GM23248 (cell line): ENCODE results near the gene GLS. TPM values are rescaled to one million over a fixed set of nuclear protein-coding genes. Genes with fewer than 3 reads are reported as not detected.
"Not testable (repeated sequence)": the region's sequence is repeated elsewhere in the genome, so short reads cannot be mapped to it uniquely, and the experiment has no call there.

ENCODE experiments used
- DNase-seq: peaks from one replicate; pipeline ENCODE4 v3.0.0-alpha.2; 2015
- H2AFZ ChIP-seq: fragments of 200-600 bp; sonication (generic); 2 replicates; pipeline ENCODE4 v1.6.1; 2016; ENCODE audit warnings: antibody characterized with exemption
- H3F3A ChIP-seq: fragments of 200-600 bp; sonication (generic); 2 replicates; pipeline ENCODE4 v1.6.1; 2016; ENCODE audit warnings: mild to moderate bottlenecking, antibody characterized with exemption, mixed run types; ENCODE audit not compliant: insufficient read depth
- H3K27ac ChIP-seq: fragments of 200-600 bp; sonication (generic); 2 replicates; pipeline ENCODE4 v1.5.1; 2016; ENCODE audit warnings: mild to moderate bottlenecking
- H3K27me3 ChIP-seq: fragments of 200-600 bp; sonication (generic); replicated peaks from 2 replicates; pipeline ENCODE4 v1.6.1; 2016; ENCODE audit warnings: mild to moderate bottlenecking; ENCODE audit not compliant: insufficient read depth
- H3K36me3 ChIP-seq: fragments of 200-600 bp; sonication (generic); 2 replicates; pipeline ENCODE4 v1.6.1; 2016; ENCODE audit warnings: low read depth, mild to moderate bottlenecking
- H3K4me1 ChIP-seq: fragments of 200-600 bp; sonication (generic); 2 replicates; pipeline ENCODE4 v1.6.1; 2016; ENCODE audit warnings: mild to moderate bottlenecking; ENCODE audit not compliant: insufficient read depth
- H3K4me2 ChIP-seq: fragments of 200-600 bp; sonication (generic); one replicate; pipeline ENCODE4 v1.6.1; 2016; ENCODE audit warnings: mild to moderate bottlenecking; ENCODE audit not compliant: unreplicated experiment
- H3K4me3 ChIP-seq: fragments of 200-600 bp; sonication (generic); 2 replicates; pipeline ENCODE4 v1.5.1; 2016; ENCODE audit warnings: mild to moderate bottlenecking
- H3K79me2 ChIP-seq: fragments of 200-600 bp; sonication (generic); 2 replicates; pipeline ENCODE4 v1.6.1; 2016; ENCODE audit warnings: mild to moderate bottlenecking; ENCODE audit not compliant: insufficient read depth
- H3K9ac ChIP-seq: fragments of 200-600 bp; sonication (generic); 2 replicates; pipeline ENCODE4 v1.6.1; 2016; ENCODE audit warnings: mild to moderate bottlenecking
- H3K9me2 ChIP-seq: fragments of 200-600 bp; sonication (generic); 2 replicates; pipeline ENCODE4 v1.6.1; 2016; ENCODE audit warnings: mixed run types, mild to moderate bottlenecking, moderate library complexity; ENCODE audit not compliant: insufficient read depth
- H3K9me3 ChIP-seq: fragments of 200-600 bp; sonication (generic); one replicate; pipeline ENCODE4 v1.6.1; 2017; ENCODE audit warnings: low read depth
- H4K20me1 ChIP-seq: fragments of 200-600 bp; sonication (generic); 2 replicates; pipeline ENCODE4 v1.6.0; 2016; ENCODE audit not compliant: insufficient read depth
- EZH2 ChIP-seq: fragments of 200-600 bp; sonication (generic); IDR thresholded peaks from 2 replicates; pipeline ENCODE4 v1.6.1; 2018; ENCODE audit warnings: antibody characterized with exemption, mild to moderate bottlenecking; ENCODE audit not compliant: insufficient read depth, poor library complexity, severe bottlenecking
- EZH2phosphoT487 ChIP-seq: fragments of 200-600 bp; sonication (generic); IDR thresholded peaks from 2 replicates; pipeline ENCODE4 v1.6.1; 2018; ENCODE audit warnings: antibody characterized with exemption, moderate library complexity, mild to moderate bottlenecking, low read depth; ENCODE audit not compliant: insufficient read depth
- WGBS, 2 experiments: methylation state at CpG; one replicate each; pipeline ENCODE4 v1.1.6; 2015 to 2017; ENCODE audit warnings: low lambda C conversion rate in 2 of 2, low coverage in 1 of 2; ENCODE audit errors: missing lambda C conversion rate in 2 of 2; 5-methylcytosine and 5-hydroxymethylcytosine counted together
- in situ Hi-C: fragments of 300-500 bp; cut with MboI; formaldehyde crosslinking; loops from 2 replicates; pipeline ENCODE4 v1.15.0; 2020
- polyA plus RNA-seq: library from polyadenylated mRNA; unstranded; fragments of >200 nt; fragmentation: Nextera tagmentation; extraction: Ambion mirVana; gene quantifications from 2 replicates; pipeline ENCODE4 v1.2.1, GENCODE V29; 2016
- total RNA-seq: library from RNA; depleted of rRNA; stranded (reverse); fragments of >200 nt; shearing (Covaris generic); gene quantifications from 2 replicates; pipeline ENCODE4 v1.2.3, GENCODE V29; 2014

The GLS gene
- total and polyA plus RNA-seq, 2 experiments from 2014 or later, result 96.0 to 362 TPM

DNA sequence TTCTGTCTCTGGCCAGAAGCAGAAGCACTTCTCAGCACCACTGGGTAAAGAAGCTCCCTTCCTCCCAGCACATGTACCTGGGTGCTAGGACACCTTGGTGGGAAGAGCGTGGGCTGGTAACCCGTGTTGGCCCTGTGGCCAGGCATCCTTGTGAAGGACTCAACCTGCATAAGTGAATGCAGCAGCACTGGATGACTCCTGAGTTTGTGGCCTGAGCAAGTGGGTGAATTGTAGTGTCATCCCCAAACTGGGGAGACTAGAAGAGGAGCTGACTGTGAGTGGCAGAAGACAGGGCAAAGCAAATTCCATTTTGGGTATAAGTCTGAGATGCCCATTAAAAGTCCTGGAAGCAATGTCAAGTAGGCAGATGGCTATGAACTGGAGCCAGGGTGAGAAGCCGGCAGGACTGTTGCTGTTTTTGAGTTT is 70.0 kb downstream of the GLS start:
- no peak for TF ChIP-seq EZH2
- TF ChIP-seq EZH2phosphoT487, result no peak
- Histone ChIP-seq H3K9me3 (no peaks in the 10 kb centered on the region), H3K9ac (no peak overlapping the region), H3K9me2 (no peaks in the 10 kb centered on the region), H3F3A (peaks cover 98% of the 10 kb centered on the region), H3K27me3 (no peaks in the 10 kb centered on the region), H3K79me2 (no peaks in the 10 kb centered on the region), H3K4me2 (no peak overlapping the region), H3K4me3 (no peak overlapping the region), H3K36me3 (no peaks in the 10 kb centered on the region), H2AFZ (no peak overlapping the region), H3K27ac (peak overlapping the region; percentile 17; the same call in 1 of the 2 replicates), H3K4me1 (peaks cover 35% of the 10 kb centered on the region), H4K20me1 (no peaks in the 10 kb centered on the region)
- in situ Hi-C loops, result no loop called here
- 66 to 68% methylated on average over 3 of the region's 3 CpGs for WGBS, 2 experiments
- DNase-seq, result no peak

DNA sequence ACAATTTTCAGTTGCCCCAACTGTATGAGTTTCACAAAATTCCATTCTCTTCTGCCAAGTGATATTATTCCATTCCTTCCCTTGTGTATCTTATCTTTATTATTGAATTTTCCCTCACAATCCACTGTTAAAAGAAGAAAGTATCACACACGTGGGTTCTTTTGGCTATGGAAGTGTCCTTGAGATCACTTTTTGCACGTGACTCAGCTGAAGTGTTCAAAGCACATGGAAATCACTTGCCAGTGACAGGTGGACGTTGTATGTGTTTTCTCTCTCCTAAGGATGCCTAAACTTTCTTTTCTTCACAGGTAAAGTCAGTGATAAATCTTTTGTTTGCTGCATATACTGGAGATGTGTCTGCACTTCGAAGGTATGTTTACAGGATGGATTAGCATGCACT is 72.6 kb downstream of the GLS start:
- no peak for DNase-seq
- Histone ChIP-seq H4K20me1 (no peaks in the 10 kb centered on the region), H2AFZ (no peak overlapping the region), H3K4me2 (no peak overlapping the region), H3K9me2 (no peaks in the 10 kb centered on the region), H3K27ac (peak overlapping the region; percentile 15), H3K9ac (no peak overlapping the region), H3K79me2 (no peaks in the 10 kb centered on the region), H3K4me1 (peaks cover 9% of the 10 kb centered on the region), H3K4me3 (no peak overlapping the region), H3K9me3 (no peaks in the 10 kb centered on the region), H3F3A (peaks cover 93% of the 10 kb centered on the region), H3K36me3 (no peaks in the 10 kb centered on the region), H3K27me3 (no peaks in the 10 kb centered on the region)
- WGBS, 2 experiments, result 62% methylated on average over 4 of the region's 4 CpGs
- in situ Hi-C loops, result no loop called here
- TF ChIP-seq EZH2 (no peak), EZH2phosphoT487 (no peak)

DNA sequence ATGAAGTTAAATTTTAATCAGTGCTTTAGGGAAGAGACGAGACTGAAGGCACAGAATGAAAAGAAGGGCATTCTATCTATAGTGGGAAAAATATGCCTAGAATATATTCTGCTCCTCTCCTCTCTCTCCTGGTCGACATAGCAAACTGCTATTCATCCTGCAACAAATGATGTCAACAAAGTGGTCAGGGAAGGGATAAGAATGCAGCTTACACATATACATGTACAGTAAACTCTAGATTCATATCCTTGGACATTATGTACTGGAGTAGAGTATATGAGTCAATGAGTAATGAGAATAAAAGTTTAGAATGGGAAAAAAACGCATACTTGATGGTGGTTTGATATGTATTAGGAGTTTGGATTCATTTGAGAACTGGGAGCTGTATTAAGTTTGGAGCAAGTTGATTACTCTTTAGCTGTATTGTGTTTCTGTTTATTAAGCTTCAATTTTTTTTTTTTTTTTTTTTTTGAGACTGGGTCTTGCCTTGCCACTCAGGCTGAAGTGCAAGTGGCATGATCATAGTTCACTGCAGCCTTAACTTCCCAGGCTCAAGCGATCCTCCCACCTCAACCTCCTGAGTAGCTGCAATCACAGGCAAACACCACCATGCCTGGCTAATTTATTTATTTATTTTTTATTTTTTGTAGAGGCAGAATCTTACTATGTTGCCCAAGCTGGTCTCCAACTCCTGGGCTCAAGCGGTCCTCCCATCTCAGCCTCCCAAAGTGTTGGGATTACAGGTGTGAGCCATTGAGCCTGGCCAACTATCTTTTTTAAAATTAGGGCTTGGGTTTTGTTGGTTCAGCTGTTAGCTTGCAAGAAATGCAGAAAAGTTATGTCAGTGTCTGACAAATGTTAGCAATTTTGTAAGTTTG is 79.5 kb downstream of the GLS start:
- Histone ChIP-seq H2AFZ (no peak overlapping the region), H3K36me3 (peaks cover 37% of the 10 kb centered on the region), H3K4me2 (no peak overlapping the region), H3F3A (peaks cover 93% of the 10 kb centered on the region), H3K79me2 (no peaks in the 10 kb centered on the region), H3K9me2 (no peaks in the 10 kb centered on the region), H3K9ac (no peak overlapping the region), H3K4me1 (peaks cover 15% of the 10 kb centered on the region; the same call in 1 of the 2 replicates), H3K4me3 (no peak overlapping the region), H4K20me1 (0 out of 2 replicates have a peak, but pooled peaks cover 4% of the 10 kb centered on the region), H3K27ac (peak overlapping the region; percentile 16), H3K9me3 (no peaks in the 10 kb centered on the region), H3K27me3 (no peaks in the 10 kb centered on the region)
- no peak for DNase-seq
- TF ChIP-seq EZH2 (no peak), EZH2phosphoT487 (no peak)
- WGBS, 2 experiments, result 71 to 78% methylated on average over 5 of the region's 5 CpGs
- in situ Hi-C loops, result no loop called here

DNA sequence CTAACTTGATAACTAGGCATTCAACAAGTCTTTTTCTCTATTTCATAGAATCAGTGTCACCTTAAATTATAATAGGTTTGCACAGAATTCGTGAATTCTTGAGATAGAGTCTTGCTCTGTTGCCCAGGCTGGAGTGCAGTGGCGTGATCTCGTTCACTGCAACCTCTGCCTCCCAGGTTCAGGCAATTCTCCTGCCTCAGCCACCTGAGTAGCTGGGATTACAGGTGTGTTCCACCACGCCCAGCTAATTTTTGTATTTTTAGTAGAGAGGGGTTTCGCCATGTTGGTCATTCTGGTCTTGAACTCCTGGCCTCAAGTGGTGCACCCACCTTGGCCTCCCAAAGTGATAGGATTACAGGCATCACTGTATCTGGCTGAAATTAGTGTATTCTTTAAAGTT is 80.5 kb downstream of the GLS start:
- H3K27me3 ChIP-seq, H3K4me2 ChIP-seq, H3K9me3 ChIP-seq, in situ Hi-C loops, H3K9ac ChIP-seq, H4K20me1 ChIP-seq, H3K9me2 ChIP-seq, DNase-seq, H2AFZ ChIP-seq, H3K79me2 ChIP-seq, H3K4me3 ChIP-seq: not testable (repeated sequence)
- Histone ChIP-seq H3K27ac (peak overlapping the region; percentile 53), H3F3A (peaks cover 93% of the 10 kb centered on the region), H3K36me3 (peaks cover 47% of the 10 kb centered on the region), H3K4me1 (peaks cover 15% of the 10 kb centered on the region; the same call in 1 of the 2 replicates)
- WGBS, 2 experiments, result 96 to 99% methylated on average over 5 of the region's 5 CpGs
